Neural progenitor cell (in vitro differentiated cells): ENCODE measurements around the gene DOCK6. TPM values are rescaled to one million over a fixed set of nuclear protein-coding genes. Genes with fewer than 3 reads are reported as not detected.

ENCODE experiments used
- DNase-seq: peaks from one replicate; pipeline ENCODE4 v3.0.0-alpha.2; 2016; ENCODE audit warnings: low spot score
- H2AFZ ChIP-seq: fragments of 200-600 bp; sonication (generic); replicated peaks from 2 replicates; pipeline ENCODE4 v1.6.1; 2016; ENCODE audit warnings: antibody characterized with exemption
- H3F3A ChIP-seq: fragments of 200-600 bp; sonication (generic); 2 replicates; pipeline ENCODE4 v1.6.1; 2016; ENCODE audit warnings: antibody characterized with exemption, low read depth
- H3K27ac ChIP-seq: fragments of 200-600 bp; sonication (generic); 2 replicates; pipeline ENCODE4 v1.5.1; 2016; ENCODE audit warnings: mild to moderate bottlenecking
- H3K27me3 ChIP-seq: fragments of 200-600 bp; sonication (generic); 2 replicates; pipeline ENCODE4 v1.6.1; 2016; ENCODE audit warnings: mild to moderate bottlenecking, moderate library complexity
- H3K36me3 ChIP-seq: fragments of 200-600 bp; sonication (generic); 2 replicates; pipeline ENCODE4 v1.5.1; 2016
- H3K4me1 ChIP-seq: fragments of 200-600 bp; sonication (generic); 2 replicates; pipeline ENCODE4 v1.6.1; 2016; ENCODE audit warnings: mixed run types
- H3K4me2 ChIP-seq: fragments of 200-600 bp; sonication (generic); 2 replicates; pipeline ENCODE4 v1.6.1; 2016
- H3K4me3 ChIP-seq: fragments of 200-600 bp; sonication (generic); 2 replicates; pipeline ENCODE4 v1.5.1; 2016
- H3K79me2 ChIP-seq: fragments of 200-600 bp; sonication (generic); 2 replicates; pipeline ENCODE4 v1.6.1; 2016; ENCODE audit warnings: low read depth
- H3K9ac ChIP-seq: fragments of 200-600 bp; sonication (generic); 2 replicates; pipeline ENCODE4 v1.6.1; 2016
- H3K9me3 ChIP-seq: fragments of 200-600 bp; sonication (generic); 2 replicates; pipeline ENCODE4 v1.5.1; 2016; ENCODE audit warnings: low read depth
- H4K20me1 ChIP-seq: fragments of 200-600 bp; sonication (generic); 2 replicates; pipeline ENCODE4 v1.6.1; 2016; ENCODE audit warnings: low read depth
- H3K27ac Mint-ChIP-seq: 3 replicates; pipeline ENCODE4 v1.8.0; 2021; ENCODE audit warnings: mixed read lengths
- H3K27me3 Mint-ChIP-seq: 2 replicates; pipeline ENCODE4 v1.8.0; 2022; ENCODE audit warnings: low read depth, mild to moderate bottlenecking, inconsistent platforms, moderate library complexity, mixed read lengths; ENCODE audit not compliant: insufficient read depth
- H3K36me3 Mint-ChIP-seq: 3 replicates; pipeline ENCODE4 v1.8.0; 2021; ENCODE audit warnings: mixed read lengths
- H3K4me1 Mint-ChIP-seq: 3 replicates; pipeline ENCODE4 v1.8.0; 2021; ENCODE audit warnings: mixed read lengths
- H3K4me3 Mint-ChIP-seq: 3 replicates; pipeline ENCODE4 v1.8.0; 2021; ENCODE audit warnings: mild to moderate bottlenecking, moderate library complexity, mixed read lengths
- H3K9me3 Mint-ChIP-seq: 3 replicates; pipeline ENCODE4 v1.8.0; 2020; ENCODE audit warnings: mixed read lengths
- CTCF ChIP-seq: fragments of 200-600 bp; sonication (generic); IDR thresholded peaks from 2 replicates; pipeline ENCODE4 v1.5.1; 2017; ENCODE audit warnings: antibody characterized with exemption, mild to moderate bottlenecking
- EZH2 ChIP-seq: fragments of 200-600 bp; sonication (generic); IDR thresholded peaks from 2 replicates; pipeline ENCODE4 v1.6.1; 2017; ENCODE audit warnings: antibody characterized with exemption, mild to moderate bottlenecking, moderate library complexity
- EZH2phosphoT487 ChIP-seq: fragments of 200-600 bp; sonication (generic); IDR thresholded peaks from 2 replicates; pipeline ENCODE4 v1.6.1; 2017; ENCODE audit warnings: antibody characterized with exemption
- total RNA-seq: library from RNA; depleted of rRNA; stranded (reverse); fragments of >200 nt; gene quantifications from 2 replicates; pipeline ENCODE4 v1.2.3, GENCODE V29; 2015; ENCODE audit warnings: low replicate concordance

The DOCK6 gene
- total RNA-seq, 1 donor from 2014 or later = 10.0 TPM

DNA sequence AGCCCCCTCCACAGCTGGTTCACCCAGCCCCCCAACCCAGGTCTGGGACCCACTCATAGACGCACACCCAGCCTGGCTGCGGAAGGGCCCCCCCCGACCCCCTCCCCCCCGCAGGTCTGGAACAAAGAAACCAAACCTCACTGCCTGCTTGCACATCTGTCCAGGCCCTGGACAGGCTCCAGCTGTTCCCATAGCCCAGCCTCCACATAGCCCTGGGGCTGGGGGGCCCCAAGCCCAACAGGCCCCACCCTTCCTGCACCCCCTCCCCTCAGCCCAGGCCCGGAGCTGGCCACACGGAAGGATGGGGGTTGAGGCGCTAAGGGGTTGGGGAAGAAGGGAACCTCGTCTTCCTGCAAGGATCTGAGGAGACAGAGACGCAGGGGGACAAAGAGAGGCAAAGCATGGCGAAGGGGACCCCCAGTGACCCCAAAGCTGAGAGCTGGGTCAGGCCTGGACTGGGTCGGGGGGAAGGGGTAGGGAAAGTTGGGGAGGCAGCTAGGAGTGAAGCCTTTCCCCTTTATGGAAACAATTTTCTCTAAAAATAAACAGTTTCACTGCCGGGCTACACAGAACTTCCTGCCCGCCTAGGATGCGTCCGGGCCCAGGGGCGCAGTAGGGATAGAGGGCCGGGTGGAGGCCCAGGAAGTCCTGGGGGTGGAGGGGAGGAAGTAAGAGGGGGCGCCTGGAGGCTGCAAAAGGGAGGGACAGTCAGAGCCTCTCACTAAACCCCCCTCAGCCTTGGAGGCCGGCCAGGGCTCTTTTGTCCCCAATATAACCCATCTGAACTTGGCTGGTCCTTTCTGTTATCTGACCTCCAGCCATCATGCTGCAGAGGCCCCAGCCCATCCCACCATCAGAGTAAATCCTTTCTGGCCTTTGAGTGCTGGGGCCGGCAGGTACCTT lies 67.4 kb downstream of the DOCK6 start:
- H4K20me1 ChIP-seq = peaks cover 6% of the 10 kb centered on the region
- no peak overlapping the region for H3K9ac ChIP-seq
- no peaks in the 10 kb centered on the region for H3K79me2 ChIP-seq
- no peaks in the 10 kb centered on the region for H3K36me3 Mint-ChIP-seq
- H2AFZ ChIP-seq = no peak overlapping the region
- H3K27ac Mint-ChIP-seq = no peak overlapping the region
- no peak overlapping the region for H3K4me3 Mint-ChIP-seq
- H3K9me3 ChIP-seq = no peaks in the 10 kb centered on the region
- TF ChIP-seq CTCF (no peak), EZH2 (no peak), EZH2phosphoT487 (no peak)
- peaks cover 10% of the 10 kb centered on the region for H3K27me3 Mint-ChIP-seq
- DNase-seq = no peak
- no peaks in the 10 kb centered on the region for H3K27me3 ChIP-seq
- H3F3A ChIP-seq = peaks cover 19% of the 10 kb centered on the region
- H3K27ac ChIP-seq = no peak overlapping the region
- no peaks in the 10 kb centered on the region for H3K36me3 ChIP-seq
- no peak overlapping the region for H3K4me2 ChIP-seq
- no peaks in the 10 kb centered on the region for H3K9me3 Mint-ChIP-seq
- H3K4me3 ChIP-seq = no peak overlapping the region
- peaks cover 5% of the 10 kb centered on the region for H3K4me1 Mint-ChIP-seq
- no peaks in the 10 kb centered on the region for H3K4me1 ChIP-seq

- Histone ChIP-seq H3K4me2 (no peak overlapping the region), H3F3A (peaks cover 19% of the 10 kb centered on the region), H3K9ac (no peak overlapping the region), H3K4me3 (no peak overlapping the region), H3K79me2 (no peaks in the 10 kb centered on the region), H3K27me3 (no peaks in the 10 kb centered on the region), H3K4me1 (no peaks in the 10 kb centered on the region), H2AFZ (no peak overlapping the region), H3K9me3 (no peaks in the 10 kb centered on the region), H4K20me1 (peaks cover 6% of the 10 kb centered on the region), H3K27ac (no peak overlapping the region), H3K36me3 (no peaks in the 10 kb centered on the region)
- H3K27ac Mint-ChIP-seq = no peak overlapping the region
- H3K36me3 Mint-ChIP-seq = no peaks in the 10 kb centered on the region
- TF ChIP-seq EZH2 (no peak), CTCF (no peak), EZH2phosphoT487 (no peak)
- peaks cover 5% of the 10 kb centered on the region for H3K4me1 Mint-ChIP-seq
- H3K27me3 Mint-ChIP-seq = peaks cover 10% of the 10 kb centered on the region
- H3K9me3 Mint-ChIP-seq = no peaks in the 10 kb centered on the region
- DNase-seq = no peak
- H3K4me3 Mint-ChIP-seq = no peak overlapping the region
Measured at GRCh38 chr19:11194173-11194572, 68.2 kb downstream of the DOCK6 start.

GRCh38 chr19:11192957-11193939 lies 69.1 kb downstream of the DOCK6 start:
- Histone ChIP-seq H3K27me3 (no peaks in the 10 kb centered on the region), H3K4me1 (no peaks in the 10 kb centered on the region), H2AFZ (no peak overlapping the region), H3K36me3 (no peaks in the 10 kb centered on the region), H3F3A (peaks cover 10% of the 10 kb centered on the region), H4K20me1 (peaks cover 4% of the 10 kb centered on the region), H3K27ac (no peak overlapping the region), H3K79me2 (no peaks in the 10 kb centered on the region), H3K9me3 (no peaks in the 10 kb centered on the region), H3K4me2 (no peak overlapping the region), H3K9ac (no peak overlapping the region), H3K4me3 (no peak overlapping the region)
- Mint-ChIP-seq H3K4me1 (peaks cover 5% of the 10 kb centered on the region), H3K4me3 (no peak overlapping the region), H3K9me3 (no peaks in the 10 kb centered on the region), H3K36me3 (no peaks in the 10 kb centered on the region), H3K27me3 (peaks cover 8% of the 10 kb centered on the region), H3K27ac (no peak overlapping the region)
- TF ChIP-seq EZH2 (no peak), CTCF (no peak), EZH2phosphoT487 (no peak)
- DNase-seq = no peak
